Measurements from ENCODE around the gene DLGAP1.

- no peak for TF ChIP-seq EZH2 (IDR thresholded peaks at IDR 0.05; ENCODE audit: borderline replicate concordance, low read length)
- TF ChIP-seq CTCF (conservative IDR thresholded peaks at IDR 0.05 in 1 of 2, IDR thresholded peaks at IDR 0.05 in 1 of 2; ENCODE audit: extremely low read depth in 1 of 2, insufficient read depth in 1 of 2, low read depth in 1 of 2, low read length in 2 of 2) = no peak
Observed at GRCh38 chr18:4360221-4360715, 94.8 kb downstream of the DLGAP1 start.
